SK-N-SH treated with all-trans-retinoic acid at 6 μM for 48 hours (cell line): ENCODE measurements around the gene SMC1B.

ENCODE experiments used
- BACH2 ChIP-seq: fragments of 250-450 bp; sonication (Bioruptor Pico); IDR thresholded peaks from 2 replicates; pipeline ENCODE4 v1.9.0; 2021; ENCODE audit warnings: mild to moderate bottlenecking, borderline replicate concordance
- CSDC2 ChIP-seq: fragments of 250-450 bp; sonication (Bioruptor Pico); IDR thresholded peaks from 2 replicates; pipeline ENCODE4 v1.5.0; 2020; ENCODE audit warnings: mild to moderate bottlenecking, moderate library complexity
- ISL1 ChIP-seq: fragments of 250-450 bp; sonication (Bioruptor Pico); IDR thresholded peaks from 2 replicates; pipeline ENCODE4 v2.1.2; 2022; ENCODE audit warnings: mild to moderate bottlenecking, moderate library complexity
- PPARA ChIP-seq: fragments of 250-450 bp; sonication (Bioruptor Pico); IDR thresholded peaks from 2 replicates; pipeline ENCODE4 v1.5.0; 2020; ENCODE audit warnings: mild to moderate bottlenecking, borderline replicate concordance
- RARB ChIP-seq: fragments of 250-450 bp; sonication (Bioruptor Pico); IDR thresholded peaks from 2 replicates; pipeline ENCODE4 v1.8.0; 2021; ENCODE audit warnings: mild to moderate bottlenecking, moderate library complexity
- TOX ChIP-seq: fragments of 250-450 bp; sonication (Bioruptor Pico); IDR thresholded peaks from 2 replicates; pipeline ENCODE4 v1.8.0; 2021; ENCODE audit warnings: mild to moderate bottlenecking, moderate library complexity, borderline replicate concordance
- ZC3H10 ChIP-seq: fragments of 250-450 bp; sonication (Bioruptor Pico); IDR thresholded peaks from 2 replicates; pipeline ENCODE4 v1.5.1; 2021; ENCODE audit warnings: mild to moderate bottlenecking, moderate library complexity
- ZFP30 ChIP-seq: fragments of 450-650 bp; formaldehyde crosslinking; IDR thresholded peaks from 2 replicates; pipeline ENCODE4 v1.5.0; 2022; ENCODE audit warnings: mild to moderate bottlenecking, moderate library complexity
- ZNF8 ChIP-seq: fragments of 450-650 bp; formaldehyde crosslinking; IDR thresholded peaks from 2 replicates; pipeline ENCODE4 v1.5.0; 2020; ENCODE audit warnings: mild to moderate bottlenecking, moderate library complexity
- TF ChIP-seq, protein P1 (sequence below): fragments of 250-450 bp; sonication (Bioruptor Pico); IDR thresholded peaks from 2 replicates; pipeline ENCODE4 v1.5.1; 2020; ENCODE audit warnings: low read depth, mild to moderate bottlenecking, moderate library complexity
- TF ChIP-seq, protein P2 (sequence below): fragments of 250-450 bp; sonication (Bioruptor Pico); IDR thresholded peaks from 2 replicates; pipeline ENCODE4 v1.8.0; 2020; ENCODE audit warnings: mild to moderate bottlenecking, moderate library complexity, borderline replicate concordance
- TF ChIP-seq, protein P3 (sequence below): fragments of 250-450 bp; sonication (Bioruptor Pico); IDR thresholded peaks from 2 replicates; pipeline ENCODE4 v1.5.1; 2021; ENCODE audit warnings: mild to moderate bottlenecking, moderate library complexity

DNA sequence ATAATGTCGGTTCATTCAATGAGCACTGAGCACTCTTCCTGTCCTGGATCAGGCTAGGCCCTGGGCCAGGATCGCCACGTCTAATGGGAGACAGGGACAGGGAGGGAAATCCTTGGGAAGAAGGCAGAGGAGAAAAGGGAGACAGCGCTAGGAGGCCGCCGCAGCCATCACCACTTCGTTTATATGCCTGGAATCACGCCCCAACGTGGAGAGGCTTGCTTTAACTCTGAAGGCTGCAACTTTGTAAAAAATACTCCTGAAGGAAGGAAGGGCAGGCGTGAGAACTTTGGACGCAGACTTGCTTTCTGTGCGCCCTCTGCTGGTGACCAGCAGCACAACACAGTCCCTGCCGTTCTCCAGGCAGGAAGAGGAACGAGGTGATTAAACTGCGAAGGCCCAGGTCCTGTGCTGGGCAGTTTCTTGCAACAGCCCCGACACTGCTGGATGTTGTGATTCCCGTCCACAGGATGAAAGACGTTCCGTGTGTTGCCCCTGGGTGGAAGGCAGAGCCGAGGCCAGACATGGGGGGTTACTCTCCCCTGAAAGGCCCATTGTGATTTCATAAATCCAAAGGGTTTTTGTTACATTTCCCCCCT lies 22.2 kb upstream of the SMC1B start:
- TF ChIP-seq ZFP30 (CRISPR knock-in tag) (no peak), ZNF8 (CRISPR knock-in tag) (no peak), ISL1 (CRISPR knock-in tag) (no peak), CSDC2 (no peak), PPARA (CRISPR knock-in tag) (no peak), RARB (CRISPR knock-in tag) (no peak), ZC3H10 (CRISPR knock-in tag) (no peak), TOX (CRISPR knock-in tag) (no peak), BACH2 (CRISPR knock-in tag) (no peak)
- TF ChIP-seq, protein P1, sequence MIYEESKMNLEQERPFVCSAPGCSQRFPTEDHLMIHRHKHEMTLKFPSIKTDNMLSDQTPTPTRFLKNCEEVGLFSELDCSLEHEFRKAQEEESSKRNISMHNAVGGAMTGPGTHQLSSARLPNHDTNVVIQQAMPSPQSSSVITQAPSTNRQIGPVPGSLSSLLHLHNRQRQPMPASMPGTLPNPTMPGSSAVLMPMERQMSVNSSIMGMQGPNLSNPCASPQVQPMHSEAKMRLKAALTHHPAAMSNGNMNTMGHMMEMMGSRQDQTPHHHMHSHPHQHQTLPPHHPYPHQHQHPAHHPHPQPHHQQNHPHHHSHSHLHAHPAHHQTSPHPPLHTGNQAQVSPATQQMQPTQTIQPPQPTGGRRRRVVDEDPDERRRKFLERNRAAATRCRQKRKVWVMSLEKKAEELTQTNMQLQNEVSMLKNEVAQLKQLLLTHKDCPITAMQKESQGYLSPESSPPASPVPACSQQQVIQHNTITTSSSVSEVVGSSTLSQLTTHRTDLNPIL (CRISPR knock-in tag), result no peak
- TF ChIP-seq, protein P2, sequence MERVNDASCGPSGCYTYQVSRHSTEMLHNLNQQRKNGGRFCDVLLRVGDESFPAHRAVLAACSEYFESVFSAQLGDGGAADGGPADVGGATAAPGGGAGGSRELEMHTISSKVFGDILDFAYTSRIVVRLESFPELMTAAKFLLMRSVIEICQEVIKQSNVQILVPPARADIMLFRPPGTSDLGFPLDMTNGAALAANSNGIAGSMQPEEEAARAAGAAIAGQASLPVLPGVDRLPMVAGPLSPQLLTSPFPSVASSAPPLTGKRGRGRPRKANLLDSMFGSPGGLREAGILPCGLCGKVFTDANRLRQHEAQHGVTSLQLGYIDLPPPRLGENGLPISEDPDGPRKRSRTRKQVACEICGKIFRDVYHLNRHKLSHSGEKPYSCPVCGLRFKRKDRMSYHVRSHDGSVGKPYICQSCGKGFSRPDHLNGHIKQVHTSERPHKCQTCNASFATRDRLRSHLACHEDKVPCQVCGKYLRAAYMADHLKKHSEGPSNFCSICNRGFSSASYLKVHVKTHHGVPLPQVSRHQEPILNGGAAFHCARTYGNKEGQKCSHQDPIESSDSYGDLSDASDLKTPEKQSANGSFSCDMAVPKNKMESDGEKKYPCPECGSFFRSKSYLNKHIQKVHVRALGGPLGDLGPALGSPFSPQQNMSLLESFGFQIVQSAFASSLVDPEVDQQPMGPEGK, result no peak
- TF ChIP-seq, protein P3, sequence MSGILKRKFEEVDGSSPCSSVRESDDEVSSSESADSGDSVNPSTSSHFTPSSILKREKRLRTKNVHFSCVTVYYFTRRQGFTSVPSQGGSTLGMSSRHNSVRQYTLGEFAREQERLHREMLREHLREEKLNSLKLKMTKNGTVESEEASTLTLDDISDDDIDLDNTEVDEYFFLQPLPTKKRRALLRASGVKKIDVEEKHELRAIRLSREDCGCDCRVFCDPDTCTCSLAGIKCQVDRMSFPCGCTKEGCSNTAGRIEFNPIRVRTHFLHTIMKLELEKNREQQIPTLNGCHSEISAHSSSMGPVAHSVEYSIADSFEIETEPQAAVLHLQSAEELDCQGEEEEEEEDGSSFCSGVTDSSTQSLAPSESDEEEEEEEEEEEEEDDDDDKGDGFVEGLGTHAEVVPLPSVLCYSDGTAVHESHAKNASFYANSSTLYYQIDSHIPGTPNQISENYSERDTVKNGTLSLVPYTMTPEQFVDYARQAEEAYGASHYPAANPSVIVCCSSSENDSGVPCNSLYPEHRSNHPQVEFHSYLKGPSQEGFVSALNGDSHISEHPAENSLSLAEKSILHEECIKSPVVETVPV (CRISPR knock-in tag), result no peak
